GM21515 (cell line): ENCODE results near the gene RNU1-3.
A peak's percentile ranks its signal among the peaks of the same experiment; 100 is the strongest.
"Not testable (repeated sequence)": the region's sequence is repeated elsewhere in the genome, so short reads cannot be mapped to it uniquely, and the experiment has no call there.

Experiments
- ATAC-seq: cut with Tn5 transposase; IDR thresholded peaks from one replicate; pipeline ENCODE4 v1.9.1; 2021; ENCODE audit not compliant: unreplicated experiment

RNU1-3 gene

DNA sequence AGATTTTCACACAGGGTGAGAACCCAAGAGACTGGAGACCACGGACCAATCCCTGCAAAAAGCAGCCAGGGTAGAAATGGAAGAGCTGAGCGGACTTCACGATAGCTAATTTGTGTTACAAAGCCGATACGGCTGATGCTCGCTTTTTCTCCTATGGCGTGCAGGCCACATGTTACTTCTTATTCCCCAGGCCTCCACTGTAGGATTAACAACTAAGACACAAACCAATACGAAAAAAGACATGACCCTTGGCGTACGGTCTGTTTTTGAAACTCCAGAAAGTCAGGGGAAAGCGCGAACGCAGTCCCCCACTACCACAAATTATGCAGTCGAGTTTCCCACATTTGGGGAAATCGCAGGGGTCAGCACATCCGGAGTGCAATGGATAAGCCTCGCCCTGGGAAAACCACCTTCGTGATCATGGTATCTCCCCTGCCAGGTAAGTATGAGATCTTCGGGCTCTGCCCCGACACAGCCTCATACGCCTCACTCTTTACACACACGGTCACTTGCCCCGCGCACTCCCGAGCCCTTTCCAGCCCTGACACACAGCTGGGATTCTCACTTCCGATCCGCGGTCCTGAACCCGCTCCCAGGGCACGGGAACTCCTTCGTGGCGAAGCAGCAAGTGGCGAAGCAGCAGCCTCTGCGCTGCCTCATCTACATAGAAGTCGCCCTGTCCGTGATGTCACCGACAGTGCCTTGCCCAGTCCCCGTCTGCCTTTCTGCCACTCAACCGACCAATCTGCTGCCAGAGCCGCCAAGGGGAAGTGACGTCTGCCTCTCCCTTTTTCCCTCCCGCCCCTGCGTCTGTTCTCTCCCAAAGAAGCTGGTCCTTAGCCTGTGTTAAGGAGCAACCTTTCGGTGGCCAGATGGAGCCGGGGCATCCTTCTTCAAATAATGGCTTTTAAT is at the start of gene RNU1-3:
Gene RNU1-3, minus strand, starts transcription at position 447 of the 912 bp plus-strand sequence.
- peak; percentile 83 for ATAC-seq

DNA sequence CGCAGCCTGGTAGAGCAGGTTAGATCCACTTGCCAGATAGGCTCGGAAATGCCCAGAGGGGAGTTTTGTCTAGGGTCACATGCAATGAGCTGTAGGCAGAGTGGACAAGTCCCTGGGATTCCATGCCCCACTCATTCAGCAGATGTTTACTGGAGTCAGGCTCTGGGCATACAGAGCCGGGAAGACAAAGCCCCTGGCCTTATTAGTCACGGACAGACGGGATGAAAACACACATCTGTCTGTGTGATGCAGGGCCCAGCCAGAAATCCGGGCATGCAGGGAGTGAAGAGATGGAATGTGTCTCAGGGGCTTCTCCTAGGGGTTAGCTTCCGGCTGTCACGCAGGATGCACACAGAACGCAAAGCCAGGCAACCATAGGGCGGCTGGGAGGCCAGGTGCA is 46.7 kb upstream of the RNU1-3 start:
- ATAC-seq, result not testable (repeated sequence)

DNA sequence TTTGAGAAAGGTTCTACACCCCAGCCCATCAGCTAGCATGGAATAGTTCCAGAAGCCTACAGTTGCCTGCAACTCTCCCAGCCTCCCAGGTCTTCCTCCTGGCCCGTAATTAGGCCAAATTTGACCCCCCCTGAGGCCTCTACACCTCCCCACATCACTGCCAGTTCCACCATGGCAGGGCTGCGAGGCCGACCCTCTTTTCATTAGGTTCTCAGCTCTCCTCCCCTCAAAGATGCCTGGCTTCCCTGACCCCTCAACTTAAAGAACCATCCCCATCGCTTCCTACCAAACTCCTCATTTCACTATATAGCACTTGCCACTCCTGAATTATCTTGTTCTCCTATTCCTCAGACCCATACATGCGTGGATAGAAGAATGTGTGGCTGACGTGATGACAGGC is 46.2 kb upstream of the RNU1-3 start:
- ATAC-seq, result not testable (repeated sequence)

GRCh38 chr1:16712582-16712981 is 45.8 kb upstream of the RNU1-3 start:
- not testable (repeated sequence) for ATAC-seq

DNA sequence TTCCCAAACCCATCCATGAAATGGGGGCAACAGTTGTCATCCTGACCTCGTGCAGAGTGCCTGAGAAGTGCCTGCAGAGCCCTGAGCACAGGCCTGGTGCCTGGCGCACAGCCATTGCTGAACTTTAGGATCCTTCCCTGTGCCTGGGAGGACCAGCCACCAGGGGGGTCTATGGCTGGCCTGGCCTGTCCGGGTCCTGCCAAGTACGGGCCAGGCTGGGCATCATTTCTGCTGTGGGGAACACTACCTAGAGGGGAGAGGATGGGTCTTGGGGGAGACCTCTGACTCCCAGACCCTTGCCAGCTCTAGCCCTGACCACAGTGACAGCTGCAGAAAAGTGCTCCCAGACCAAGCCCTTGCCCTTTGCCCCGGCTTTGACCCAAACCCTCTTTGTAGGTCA is 45.4 kb upstream of the RNU1-3 start:
- ATAC-seq, result not testable (repeated sequence)

GRCh38 chr1:16710618-16711017 is 43.9 kb upstream of the RNU1-3 start:
- ATAC-seq, result not testable (repeated sequence)

DNA sequence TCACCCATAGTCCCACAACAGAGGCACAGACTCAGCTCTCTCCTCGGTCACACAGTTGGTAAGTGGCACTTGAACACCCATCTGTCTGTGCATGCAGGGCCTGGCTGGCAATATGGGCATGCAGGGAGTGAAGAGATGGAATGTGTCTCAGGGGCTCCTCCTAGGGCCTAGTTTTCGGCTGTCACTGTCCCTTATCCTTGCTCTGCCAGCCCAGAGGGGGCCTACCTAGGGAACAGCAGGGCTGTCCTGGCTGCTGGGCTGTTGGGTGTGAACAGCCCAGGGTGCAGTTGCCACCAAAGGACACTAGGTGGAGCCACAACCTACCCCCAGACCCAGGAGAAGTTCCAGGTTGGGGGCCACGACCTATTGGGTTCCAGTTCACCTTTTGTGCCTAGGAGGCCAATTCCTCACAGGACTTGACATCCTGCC is 42.9 kb upstream of the RNU1-3 start:
- ATAC-seq, result not testable (repeated sequence)

- ATAC-seq, result not testable (repeated sequence)
Observed at GRCh38 chr1:16708704-16709103, 42.0 kb upstream of the RNU1-3 start.

DNA sequence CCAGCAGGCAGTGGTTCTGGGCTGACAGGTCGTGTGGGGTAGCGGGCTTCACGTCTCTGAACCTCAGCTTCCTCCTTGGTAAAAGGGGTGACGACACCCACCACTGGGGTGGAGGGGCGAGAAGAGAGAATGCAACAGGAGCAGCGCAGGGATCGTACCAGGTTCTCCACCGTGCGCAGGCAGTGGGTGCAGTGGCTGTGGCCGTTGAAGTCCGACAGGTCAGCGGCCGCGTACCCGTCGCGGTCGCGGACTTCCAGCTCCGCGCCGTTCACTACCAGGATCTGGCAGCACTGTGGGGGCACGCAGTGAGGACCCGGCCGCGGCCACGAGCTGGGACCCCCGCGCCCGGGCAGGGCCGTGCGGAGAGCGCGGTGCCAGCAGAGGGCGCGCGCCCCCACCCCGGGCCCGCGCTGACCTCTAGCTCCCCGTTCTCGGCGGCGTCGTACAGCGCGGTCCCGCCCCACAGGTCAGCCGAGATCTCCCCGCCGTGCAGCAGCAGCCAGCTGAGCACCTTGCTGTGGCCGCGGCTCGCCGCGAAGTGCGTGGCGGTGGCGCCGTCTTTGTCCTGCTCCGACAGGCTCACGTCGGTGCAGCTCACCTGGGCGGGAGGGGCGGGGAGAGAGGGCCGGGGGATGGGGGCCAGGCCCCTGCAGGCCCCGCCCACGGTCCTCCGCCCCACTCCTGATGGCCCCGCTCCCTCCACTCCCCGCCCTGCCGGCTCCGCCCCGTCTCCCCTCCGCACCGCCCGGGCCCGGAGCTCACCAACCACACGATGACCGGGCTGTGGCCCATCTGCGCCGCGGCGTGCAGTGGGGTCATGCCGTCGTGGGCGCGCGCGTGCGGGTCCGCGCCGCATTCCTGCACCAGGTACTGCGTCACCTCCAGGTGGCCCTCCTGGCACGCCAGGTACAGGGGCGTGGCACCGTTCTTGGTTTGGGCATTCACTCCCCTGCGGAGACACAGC is 40.7 kb upstream of the RNU1-3 start:
- ATAC-seq, result not testable (repeated sequence)

DNA sequence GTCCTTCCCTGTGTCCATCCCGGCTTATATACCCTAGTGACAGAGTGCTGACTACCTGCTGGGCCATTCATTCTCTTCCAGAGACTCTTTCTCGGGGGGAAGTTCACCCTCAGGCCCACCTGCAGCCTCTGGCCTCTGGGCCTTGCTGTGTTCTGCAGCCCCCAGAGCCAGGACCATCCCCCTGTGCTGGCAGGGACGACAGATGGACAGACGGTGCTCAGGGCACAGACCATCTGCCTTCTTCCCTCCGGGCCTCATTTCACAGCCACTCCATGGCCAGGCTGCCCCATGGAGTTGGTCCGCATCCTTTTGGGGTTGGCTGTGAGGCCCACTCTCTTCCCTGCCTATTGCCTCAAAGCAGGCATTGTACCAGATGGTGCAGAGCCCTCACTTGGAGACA is 39.6 kb upstream of the RNU1-3 start:
- not testable (repeated sequence) for ATAC-seq

DNA sequence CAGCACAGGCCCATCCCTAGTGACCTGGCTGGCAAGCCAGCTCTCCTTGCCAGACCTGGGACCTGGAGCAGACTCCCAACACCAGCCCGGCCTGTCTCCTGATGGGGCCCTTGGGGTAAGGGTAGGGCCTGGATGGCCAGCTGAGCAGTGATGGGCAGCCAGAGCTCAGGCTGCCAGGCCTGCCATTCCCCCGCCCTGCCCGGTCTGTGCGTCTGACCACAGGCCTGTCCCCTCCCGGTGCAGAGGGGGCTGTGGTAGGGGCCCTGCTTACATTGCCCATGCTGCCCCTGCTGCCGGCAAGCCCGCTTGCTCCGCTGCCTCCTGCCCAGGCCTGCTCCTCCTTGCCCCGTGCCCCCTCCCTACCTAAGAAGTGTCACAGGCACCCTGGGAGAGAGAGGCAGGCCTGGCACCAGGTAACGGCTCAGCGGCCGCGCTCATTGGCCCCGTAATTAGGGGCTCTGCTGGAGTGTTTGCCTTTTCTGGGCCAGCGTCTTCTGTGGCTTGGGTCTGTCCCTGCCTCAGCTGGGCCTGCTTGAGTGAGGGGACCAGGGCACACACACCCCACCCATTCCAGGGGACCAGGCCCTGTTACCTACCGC is 37.9 kb upstream of the RNU1-3 start:
- ATAC-seq, result not testable (repeated sequence)

DNA sequence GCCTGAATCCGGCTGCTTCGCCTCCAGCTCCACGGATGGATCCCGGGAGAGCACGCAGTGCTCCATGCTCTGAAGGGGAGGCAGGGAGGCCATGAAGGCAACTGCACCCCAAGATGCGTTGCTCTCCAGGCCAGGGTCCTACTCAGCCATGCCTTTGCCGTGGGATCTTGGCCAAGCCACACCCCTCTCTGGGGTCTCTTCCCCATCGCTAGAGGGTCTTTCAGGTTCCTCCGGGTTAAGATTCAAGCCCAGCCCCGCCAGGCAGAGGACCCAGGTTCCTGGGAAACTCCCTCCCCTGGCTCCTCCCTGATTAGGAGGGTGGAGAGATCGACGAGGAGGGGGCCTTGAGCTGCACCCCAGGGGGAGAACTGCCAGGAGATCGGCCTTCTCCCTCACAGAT is 37.3 kb upstream of the RNU1-3 start:
- not testable (repeated sequence) for ATAC-seq

DNA sequence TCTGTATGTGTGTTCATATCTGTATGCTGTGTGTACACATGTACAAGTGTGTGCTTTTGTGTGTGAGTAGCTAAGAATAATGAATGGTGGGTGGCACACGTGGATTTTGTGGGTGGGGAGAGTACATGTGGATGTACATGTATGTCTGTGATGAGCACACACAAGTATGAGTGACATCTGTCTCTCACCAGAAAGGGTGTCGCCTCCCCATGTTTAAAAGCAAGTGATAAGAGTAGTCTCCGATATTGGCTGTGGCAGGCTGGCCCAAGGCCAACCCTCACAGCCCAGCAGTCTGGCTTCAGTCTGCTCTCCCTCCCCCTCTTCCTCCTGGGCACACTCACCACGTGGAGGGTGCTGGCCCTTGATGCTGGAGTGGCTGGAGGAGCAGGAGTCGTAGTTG is 36.9 kb upstream of the RNU1-3 start:
- ATAC-seq, result not testable (repeated sequence)

GRCh38 chr1:16703141-16703540 is 36.4 kb upstream of the RNU1-3 start:
- ATAC-seq, result not testable (repeated sequence)

GRCh38 chr1:16702280-16702679 is 35.5 kb upstream of the RNU1-3 start:
- ATAC-seq, result not testable (repeated sequence)

- ATAC-seq, result not testable (repeated sequence)
Observed at GRCh38 chr1:16701189-16701588, 34.4 kb upstream of the RNU1-3 start.

DNA sequence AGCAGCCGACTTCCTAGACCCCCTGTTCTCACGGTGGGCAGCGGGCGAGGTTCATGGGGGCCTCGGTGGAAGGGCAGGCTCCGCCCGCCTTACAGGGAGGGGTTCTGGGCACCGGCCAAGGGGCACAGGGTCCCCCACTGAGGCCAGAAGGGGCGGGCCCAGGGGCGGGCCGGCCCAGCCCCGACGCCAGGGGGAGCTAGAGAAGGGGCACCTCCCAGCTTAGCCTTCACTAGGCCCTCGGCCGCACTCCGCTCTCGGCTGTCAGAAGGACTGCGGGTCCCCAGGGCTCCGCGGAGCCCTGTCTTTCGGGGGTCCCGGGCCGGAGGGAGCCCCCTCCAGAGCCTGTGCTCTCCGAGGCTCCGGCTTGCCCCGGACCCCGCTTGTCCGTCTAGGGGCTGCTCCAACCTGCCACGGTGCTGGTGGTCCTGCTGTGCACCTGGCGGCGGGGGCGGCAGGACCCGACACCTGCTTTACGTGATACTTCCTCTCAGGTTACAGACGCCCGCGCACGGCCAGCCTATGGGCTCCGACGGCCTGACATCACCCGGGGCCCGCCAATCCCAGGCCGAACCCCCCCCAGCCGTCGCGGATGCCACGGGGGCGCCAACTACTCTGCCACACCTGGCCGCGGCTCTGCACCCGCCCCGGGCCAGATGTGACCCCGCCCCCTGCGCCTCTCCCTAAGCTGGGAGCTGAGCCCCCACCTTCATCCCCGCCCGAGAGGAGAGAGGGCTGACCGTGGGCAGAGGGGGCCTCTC is 33.6 kb upstream of the RNU1-3 start:
- not testable (repeated sequence) for ATAC-seq

DNA sequence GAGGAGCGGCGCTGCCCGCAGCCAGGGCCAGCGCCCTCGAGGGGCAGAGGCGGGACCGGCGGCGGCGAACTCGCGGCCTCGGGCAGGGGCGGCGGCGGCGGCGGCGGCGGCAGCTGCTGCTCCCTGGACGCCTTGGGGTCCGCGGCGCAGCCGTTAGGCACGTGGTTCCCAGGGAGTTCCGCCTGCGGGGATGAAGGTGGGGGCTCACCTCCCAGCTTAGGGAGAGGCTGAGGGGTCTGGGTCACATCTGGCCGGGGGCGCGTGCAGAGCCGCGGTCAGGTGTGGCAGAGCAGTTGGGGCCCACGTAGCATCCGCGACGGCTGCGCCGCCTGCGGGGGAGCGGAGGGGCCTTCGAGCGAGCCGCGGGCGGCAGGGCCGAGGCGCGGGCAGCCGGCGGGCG is 32.7 kb upstream of the RNU1-3 start:
- not testable (repeated sequence) for ATAC-seq

DNA sequence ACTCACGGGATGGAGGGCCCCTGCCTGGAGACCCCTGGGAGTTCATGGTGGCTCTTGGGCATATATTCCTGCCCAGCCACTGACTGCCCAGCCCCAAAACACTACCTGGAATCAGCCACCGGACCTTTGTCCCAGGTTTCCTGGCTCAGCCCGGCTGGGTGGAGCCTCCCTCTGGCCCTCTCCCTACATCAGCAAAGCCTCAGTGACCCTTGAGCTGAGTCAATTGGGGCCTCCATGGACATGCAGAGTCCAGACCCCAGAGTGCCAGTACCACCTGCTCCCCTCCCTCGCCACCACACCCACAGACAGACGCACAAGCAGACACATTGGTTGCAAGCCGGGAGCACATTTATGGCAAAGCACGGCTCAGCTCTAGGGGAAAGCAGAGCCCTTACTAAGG is 30.4 kb upstream of the RNU1-3 start:
- not testable (repeated sequence) for ATAC-seq

DNA sequence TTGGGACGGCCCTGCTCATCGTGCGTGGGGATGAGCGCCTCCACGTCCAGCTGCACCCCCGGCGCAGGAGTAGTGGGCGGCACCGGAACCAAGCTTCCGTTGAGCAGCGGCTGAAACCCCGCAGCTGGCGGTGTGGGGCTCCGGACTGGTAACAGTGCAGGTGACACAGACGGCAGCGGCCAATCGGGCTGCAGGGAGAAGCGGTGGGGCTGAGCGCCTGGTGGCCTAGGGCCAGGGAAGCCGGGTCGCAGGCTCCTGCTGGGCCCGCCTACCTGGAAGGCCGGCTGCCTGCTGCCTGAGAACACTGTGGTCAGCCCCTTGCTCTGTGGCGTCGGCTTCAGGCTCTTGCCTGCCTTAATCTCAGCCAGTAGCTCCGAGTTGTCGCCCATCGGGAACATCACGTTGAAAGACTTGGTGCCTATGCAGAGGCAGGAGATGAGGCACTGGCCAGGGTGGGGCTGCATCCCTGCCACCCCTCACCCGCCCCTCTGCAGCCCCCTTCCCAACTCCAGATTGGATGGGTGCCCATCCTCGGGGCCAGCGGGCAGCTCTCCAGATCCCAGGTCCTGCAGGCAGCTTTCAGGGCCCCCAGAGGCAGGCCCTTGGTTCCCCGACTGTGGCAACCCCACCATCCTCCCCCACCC is 29.9 kb upstream of the RNU1-3 start:
- ATAC-seq, result not testable (repeated sequence)
